Endothelial cell of umbilical vein (primary cell): Measurements from ENCODE around the gene GPD2. TPM values are rescaled to one million over a fixed set of nuclear protein-coding genes. Genes with fewer than 3 reads are reported as not detected.

Experiments used
- BruUV-seq: library from RNA; stranded (reverse); fragments of 400-500 nt; replicated peaks from 2 replicates; lab custom pipeline; 2021; lab: Mats Ljungman, UMichigan
- CTCF ChIA-PET: fragments of 300-600, 350-600 bp; sonication (Branson Sonifier 250); formaldehyde crosslinking; loops from one replicate; lab custom pipeline; 2021; ENCODE audit warnings: antibody characterized with exemption, inconsistent platforms; lab: Charles Lee
- POLR2A ChIA-PET: fragments of 300-600, 350-600 bp; sonication (Branson Sonifier 250); formaldehyde crosslinking; loops from one replicate; lab custom pipeline; 2021; ENCODE audit warnings: antibody characterized with exemption, inconsistent platforms; lab: Charles Lee
- DNase-seq: peaks from one replicate; pipeline ENCODE4 v3.0.0-alpha.2; 2011; ENCODE audit warnings: low read depth, low spot score
- FAIRE-seq: peaks from 2 replicates; lab custom pipeline; 2011; peaks lifted over from hg19 to GRCh38; lab: Jason Lieb, UNC
- H2AFZ ChIP-seq: 2 replicates; pipeline ENCODE4 v1.6.0; 2012; ENCODE audit warnings: low read depth, low read length, control low read depth, inconsistent platforms
- H3K27ac ChIP-seq: 2 replicates; pipeline ENCODE4 v1.5.1; 2011; ENCODE audit warnings: low read depth, mild to moderate bottlenecking, control low read depth, low read length, moderate library complexity; ENCODE audit not compliant: insufficient read depth
- H3K27me3 ChIP-seq, 2 experiments: 2 replicates each; pipeline versions ENCODE4 v1.6.0 to v1.6.1; 2011; ENCODE audit warnings: low read length in 2 of 2, mixed read lengths in 1 of 2; ENCODE audit not compliant: control insufficient read depth in 2 of 2, insufficient read depth in 2 of 2
- H3K36me3 ChIP-seq, 2 experiments: 2 replicates in 1 of 2; 3 replicates in 1 of 2; pipeline ENCODE4 v1.5.1; 2011; ENCODE audit warnings: low read length in 2 of 2, mild to moderate bottlenecking in 1 of 2, moderate library complexity in 1 of 2; ENCODE audit not compliant: control insufficient read depth in 2 of 2, insufficient read depth in 2 of 2; ENCODE audit errors: extremely low read depth in 1 of 2
- H3K4me1 ChIP-seq: 3 replicates; pipeline ENCODE4 v1.5.1; 2011; ENCODE audit warnings: mild to moderate bottlenecking, low read length; ENCODE audit not compliant: control insufficient read depth, insufficient read depth; ENCODE audit errors: extremely low read depth
- H3K4me2 ChIP-seq: 2 replicates; pipeline ENCODE4 v1.6.1; 2011; ENCODE audit warnings: low read length, control low read depth, mixed read lengths; ENCODE audit not compliant: insufficient read depth
- H3K4me3 ChIP-seq, 3 experiments: fragments of 200-600 bp in 1 of 3; sonication (generic), shearing (Covaris generic) in 1 of 3; replicated peaks in 1 of 3; 2 replicates each; pipeline ENCODE4 v1.5.1; 2011 to 2016; ENCODE audit warnings: control low read depth in 3 of 3, low read length in 3 of 3, mild to moderate bottlenecking in 2 of 3, inconsistent platforms in 1 of 3, low read depth in 1 of 3, moderate library complexity in 1 of 3; ENCODE audit not compliant: insufficient read depth in 1 of 3
- H3K79me2 ChIP-seq: 2 replicates; pipeline ENCODE4 v1.6.0; 2012; ENCODE audit warnings: low read length, inconsistent platforms; ENCODE audit not compliant: control insufficient read depth, insufficient read depth
- H3K9ac ChIP-seq: replicated peaks from 2 replicates; pipeline ENCODE3; 2011; ENCODE audit warnings: low read length, control low read depth; ENCODE audit not compliant: insufficient read depth; ENCODE audit errors: extremely low read depth
- H3K9me1 ChIP-seq: replicated peaks from 3 replicates; pipeline ENCODE4 v1.6.0; 2011; ENCODE audit warnings: mild to moderate bottlenecking, low read length; ENCODE audit not compliant: control insufficient read depth, insufficient read depth; ENCODE audit errors: extremely low read depth
- H3K9me3 ChIP-seq: replicated peaks from 2 replicates; pipeline ENCODE4 v1.5.1; 2012; ENCODE audit warnings: low read length, inconsistent platforms; ENCODE audit not compliant: control insufficient read depth, insufficient read depth
- H4K20me1 ChIP-seq: replicated peaks from 2 replicates; pipeline ENCODE3; 2011; ENCODE audit warnings: mild to moderate bottlenecking, low read length; ENCODE audit not compliant: control insufficient read depth, insufficient read depth; ENCODE audit errors: extremely low read depth
- CTCF ChIP-seq, 2 donors: IDR thresholded peaks; 1 replicate in 1 of 2; 2 replicates in 1 of 2; pipeline ENCODE4 v1.5.1; 2011; ENCODE audit warnings: low read length in 2 of 2, mild to moderate bottlenecking in 2 of 2, moderate library complexity in 2 of 2, control low read depth in 1 of 2, inconsistent platforms in 1 of 2, low read depth in 1 of 2; ENCODE audit not compliant: insufficient read depth in 1 of 2; ENCODE audit errors: extremely low read depth in 1 of 2
- EZH2 ChIP-seq: IDR thresholded peaks from 2 replicates; pipeline ENCODE4 v1.6.1; 2012; ENCODE audit warnings: borderline replicate concordance, low read depth, mild to moderate bottlenecking, moderate library complexity, low read length, inconsistent platforms; ENCODE audit not compliant: severe bottlenecking
- FOS ChIP-seq: IDR thresholded peaks from 2 replicates; pipeline ENCODE4 v1.6.1; 2011; ENCODE audit warnings: mild to moderate bottlenecking, low read length, moderate library complexity, borderline replicate concordance; ENCODE audit not compliant: insufficient read depth
- GATA2 ChIP-seq: IDR thresholded peaks from 2 replicates; pipeline ENCODE4 v1.7.0; 2011; ENCODE audit warnings: low read depth, mild to moderate bottlenecking, moderate library complexity, mixed read lengths, low read length; ENCODE audit not compliant: insufficient read length, insufficient read depth
- JUN ChIP-seq: IDR thresholded peaks from 2 replicates; pipeline ENCODE4 v1.6.1; 2011; ENCODE audit warnings: borderline replicate concordance, low read depth; ENCODE audit not compliant: insufficient read length, insufficient read depth
- MAX ChIP-seq: IDR thresholded peaks from 2 replicates; pipeline ENCODE4 v1.6.1; 2011; ENCODE audit not compliant: insufficient read depth, insufficient read length
- MYC ChIP-seq: IDR thresholded peaks from one replicate; pipeline ENCODE4 v1.6.1; 2011; ENCODE audit warnings: mild to moderate bottlenecking, low read depth, low read length
- POLR2A ChIP-seq: IDR thresholded peaks from 2 replicates; pipeline ENCODE4 v1.6.1; 2012; ENCODE audit warnings: low read depth, mild to moderate bottlenecking, control low read depth, low read length
- POLR2AphosphoS5 ChIP-seq: IDR thresholded peaks from 2 replicates; pipeline ENCODE4 v1.6.1; 2012; ENCODE audit warnings: low read depth, mild to moderate bottlenecking, control low read depth, low read length, moderate library complexity; ENCODE audit not compliant: insufficient read depth
- dilution Hi-C: fragments of 300-500 bp; cut with MboI; formaldehyde crosslinking; loops from one replicate; pipeline ENCODE4 v1.15.0; 2019; ENCODE audit warnings: low sequenced_read_pairs; ENCODE audit not compliant: extremely low pct_ligation_motif_present
- intact Hi-C: fragments of 100-400 bp; cut with micrococcal nuclease; formaldehyde crosslinking; loops from one replicate; pipeline ENCODE4 v1.10.0; 2022
- polyA plus RNA-seq, 4 experiments: library from polyadenylated mRNA; depleted of rRNA in 3 of 4; stranded (reverse) in 3 of 4; unstranded in 1 of 4; fragments of >200 nt; gene quantifications; 2 replicates each; pipeline versions ENCODE4 v1.2.1 to v1.2.3, GENCODE V29; 2011 to 2012; ENCODE audit warnings: missing spikeins in 1 of 4
- total RNA-seq: library from RNA; stranded (reverse); gene quantifications from 2 replicates; pipeline ENCODE4 v1.2.3, GENCODE V29; 2021

The GPD2 gene
- total and polyA plus RNA-seq, 2 donors (not counting 3 experiments of a cell fraction or from before 2014, with no cell fraction given) = 6.6 to 37.0 TPM

GRCh38 chr2:156437931-156438410, 1.8 kb downstream of the GPD2 start:
- BruUV-seq = no TSS peak
- Histone ChIP-seq H3K4me2 (no peak overlapping the region), H3K4me3 (no peak overlapping the region), H3K79me2 (peaks cover 3% of the 10 kb centered on the region), H3K4me1 (peaks cover 15% of the 10 kb centered on the region), H3K9ac (no peak overlapping the region), H2AFZ (no peak overlapping the region), H3K27me3 (no peaks in the 10 kb centered on the region), H4K20me1 (no peaks in the 10 kb centered on the region), H3K36me3 (no peaks in the 10 kb centered on the region), H3K9me3 (no peaks in the 10 kb centered on the region), H3K9me1 (no peaks in the 10 kb centered on the region), H3K27ac (no peak overlapping the region)
- TF ChIP-seq MYC (no peak), POLR2A (no peak), GATA2 (no peak), EZH2 (no peak)
- ChIA-PET CTCF (no interaction called here), POLR2A (no interaction called here)
- FAIRE-seq (no peak), DNase-seq (no peak)
- dilution Hi-C loops = no loop called here
- intact Hi-C loops = loop anchor here (5.0 kb wide), 1 partner anchor 744 kb away; no protein-coding TSS in a partner anchor

- Histone ChIP-seq H3K4me2 (no peak overlapping the region), H3K4me3 (no peak overlapping the region), H3K27ac (no peak overlapping the region), H3K9me3 (no peaks in the 10 kb centered on the region), H2AFZ (no peak overlapping the region), H3K27me3 (no peaks in the 10 kb centered on the region), H3K36me3 (no peaks in the 10 kb centered on the region), H4K20me1 (no peaks in the 10 kb centered on the region), H3K9me1 (no peaks in the 10 kb centered on the region), H3K9ac (no peak overlapping the region), H3K79me2 (peaks cover 3% of the 10 kb centered on the region), H3K4me1 (peaks cover 6% of the 10 kb centered on the region)
- dilution Hi-C loops = no loop called here
- TF ChIP-seq POLR2AphosphoS5 (no peak), CTCF (IDR thresholded peaks at IDR 0.05; ENCODE audit: extremely low read depth in 1 of 2, insufficient read depth in 1 of 2, low read depth in 1 of 2, low read length in 2 of 2) (no peak), MAX (no peak), FOS (no peak), POLR2A (no peak), JUN (no peak), MYC (no peak), EZH2 (no peak)
- CTCF ChIA-PET = no interaction called here
- POLR2A ChIA-PET = no interaction called here
- intact Hi-C loops = no loop called here
- DNase-seq (no peak), FAIRE-seq (no peak)
- no TSS peak for BruUV-seq
These were observed 6.9 kb downstream of the GPD2 start for GRCh38 chr2:156443089-156443488.
